Calu3 (cell line): ENCODE measurements around the gene VSTM2A. TPM values are rescaled to one million over a fixed set of nuclear protein-coding genes. Genes with fewer than 3 reads are reported as not detected.

Source experiments
- BruUV-seq: library from RNA; stranded (reverse); fragments of 400-500 nt; replicated peaks from 2 replicates; lab custom pipeline; 2021; lab: Mats Ljungman, UMichigan
- CTCF ChIA-PET: fragments of 300-600 bp; sonication (Branson Sonifier 250); formaldehyde crosslinking; loops from one replicate; lab custom pipeline; 2022; ENCODE audit warnings: antibody characterized with exemption; lab: Charles Lee
- DNase-seq: peaks from one replicate; pipeline ENCODE4 v3.0.0; 2022
- H3K27ac Mint-ChIP-seq: one replicate; pipeline ENCODE4 v1.8.0; 2022; ENCODE audit warnings: mixed read lengths; ENCODE audit not compliant: unreplicated experiment
- H3K27me3 Mint-ChIP-seq: one replicate; pipeline ENCODE4 v1.8.0; 2022; ENCODE audit warnings: mixed read lengths; ENCODE audit not compliant: unreplicated experiment
- H3K36me3 Mint-ChIP-seq: one replicate; pipeline ENCODE4 v1.8.0; 2022; ENCODE audit warnings: mild to moderate bottlenecking, moderate library complexity, mixed read lengths; ENCODE audit not compliant: insufficient read depth, unreplicated experiment
- H3K4me1 Mint-ChIP-seq: one replicate; pipeline ENCODE4 v1.8.0; 2022; ENCODE audit warnings: mild to moderate bottlenecking, low read depth, mixed read lengths; ENCODE audit not compliant: unreplicated experiment
- H3K4me3 Mint-ChIP-seq: one replicate; pipeline ENCODE4 v1.8.0; 2022; ENCODE audit warnings: mild to moderate bottlenecking, low read depth, moderate library complexity, mixed read lengths; ENCODE audit not compliant: unreplicated experiment
- H3K9me3 Mint-ChIP-seq: one replicate; pipeline ENCODE4 v1.8.0; 2022; ENCODE audit warnings: low read depth, mixed read lengths; ENCODE audit not compliant: unreplicated experiment
- intact Hi-C: fragments of 100-400 bp; cut with micrococcal nuclease; formaldehyde crosslinking; loops from one replicate; pipeline ENCODE4 v1.10.0; 2022; ENCODE audit not compliant: unreplicated experiment
- total RNA-seq: library from RNA; stranded (reverse); gene quantifications from 2 replicates; pipeline ENCODE4 v1.2.3, GENCODE V29; 2022
- TF ChIP-seq, protein P1 (sequence below): fragments of 200-600 bp; IDR thresholded peaks from one replicate; pipeline ENCODE4 v1.8.0; 2022; ENCODE audit warnings: antibody characterized with exemption; ENCODE audit not compliant: unreplicated experiment

Gene VSTM2A
- total RNA-seq, 1 experiment from 2014 or later: not detected

DNA sequence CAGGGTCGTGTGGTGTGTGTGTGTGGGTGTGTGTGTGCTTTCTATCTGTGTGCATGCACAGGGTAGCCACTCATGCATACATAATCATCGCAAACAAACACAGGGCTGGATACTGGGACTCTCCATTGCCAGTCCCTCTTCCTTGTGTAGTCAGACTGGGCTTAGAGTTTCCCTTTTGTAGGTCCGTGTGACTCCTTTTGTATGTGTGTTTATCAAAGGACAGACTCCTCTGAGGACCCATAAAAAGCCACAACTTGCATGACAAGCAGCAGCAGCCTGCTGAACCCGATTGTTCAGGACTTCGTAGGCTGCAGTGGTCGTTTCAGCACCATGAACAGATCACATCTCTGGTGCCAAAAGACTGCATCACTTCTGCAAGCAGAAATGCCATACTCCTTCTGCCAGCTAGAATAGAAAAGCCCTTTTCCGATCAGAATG, 895 bp downstream of the VSTM2A start:
- no peak overlapping the region for H3K4me3 Mint-ChIP-seq
- H3K27me3 Mint-ChIP-seq: peaks cover 88% of the 10 kb centered on the region
- TF ChIP-seq, protein P1, sequence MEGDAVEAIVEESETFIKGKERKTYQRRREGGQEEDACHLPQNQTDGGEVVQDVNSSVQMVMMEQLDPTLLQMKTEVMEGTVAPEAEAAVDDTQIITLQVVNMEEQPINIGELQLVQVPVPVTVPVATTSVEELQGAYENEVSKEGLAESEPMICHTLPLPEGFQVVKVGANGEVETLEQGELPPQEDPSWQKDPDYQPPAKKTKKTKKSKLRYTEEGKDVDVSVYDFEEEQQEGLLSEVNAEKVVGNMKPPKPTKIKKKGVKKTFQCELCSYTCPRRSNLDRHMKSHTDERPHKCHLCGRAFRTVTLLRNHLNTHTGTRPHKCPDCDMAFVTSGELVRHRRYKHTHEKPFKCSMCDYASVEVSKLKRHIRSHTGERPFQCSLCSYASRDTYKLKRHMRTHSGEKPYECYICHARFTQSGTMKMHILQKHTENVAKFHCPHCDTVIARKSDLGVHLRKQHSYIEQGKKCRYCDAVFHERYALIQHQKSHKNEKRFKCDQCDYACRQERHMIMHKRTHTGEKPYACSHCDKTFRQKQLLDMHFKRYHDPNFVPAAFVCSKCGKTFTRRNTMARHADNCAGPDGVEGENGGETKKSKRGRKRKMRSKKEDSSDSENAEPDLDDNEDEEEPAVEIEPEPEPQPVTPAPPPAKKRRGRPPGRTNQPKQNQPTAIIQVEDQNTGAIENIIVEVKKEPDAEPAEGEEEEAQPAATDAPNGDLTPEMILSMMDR: no peak
- no peak overlapping the region for H3K27ac Mint-ChIP-seq
- intact Hi-C loops: loop anchor here (5.0 kb wide), 1 partner anchor 214 kb away; the partner anchor contains the start of gene SEC61G
- DNase-seq: no peak
- no peaks in the 10 kb centered on the region for H3K4me1 Mint-ChIP-seq
- CTCF ChIA-PET: no interaction called here
- no TSS peak for BruUV-seq
- no peaks in the 10 kb centered on the region for H3K36me3 Mint-ChIP-seq
- no peaks in the 10 kb centered on the region for H3K9me3 Mint-ChIP-seq

DNA sequence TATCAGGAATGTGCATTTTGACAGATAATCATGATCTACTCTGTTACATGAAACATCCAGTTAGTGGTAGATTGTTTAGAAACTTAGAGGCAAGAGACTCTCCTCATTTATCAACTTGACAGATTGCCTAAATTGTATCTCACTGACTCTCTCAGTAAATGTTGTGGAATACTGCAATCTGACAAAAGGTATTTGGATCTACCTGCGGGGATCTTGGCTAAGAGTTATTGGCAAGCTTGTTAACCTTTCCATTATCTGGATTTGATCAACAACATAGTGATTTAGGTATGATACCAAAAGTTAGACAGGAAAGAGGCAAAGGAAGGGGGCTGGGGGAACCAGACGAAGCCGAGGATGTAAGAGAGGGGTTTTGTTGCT, 2.0 kb downstream of the VSTM2A start:
- Mint-ChIP-seq H3K4me1 (no peaks in the 10 kb centered on the region), H3K27ac (no peak overlapping the region), H3K36me3 (no peaks in the 10 kb centered on the region), H3K4me3 (no peak overlapping the region), H3K27me3 (peaks cover 86% of the 10 kb centered on the region), H3K9me3 (no peaks in the 10 kb centered on the region)
- intact Hi-C loops: loop anchor here (5.0 kb wide), 1 partner anchor 213 kb away; the partner anchor contains the start of gene SEC61G
- no peak for DNase-seq
- no TSS peak for BruUV-seq
- TF ChIP-seq, protein P1: no peak
- CTCF ChIA-PET: no interaction called here

DNA sequence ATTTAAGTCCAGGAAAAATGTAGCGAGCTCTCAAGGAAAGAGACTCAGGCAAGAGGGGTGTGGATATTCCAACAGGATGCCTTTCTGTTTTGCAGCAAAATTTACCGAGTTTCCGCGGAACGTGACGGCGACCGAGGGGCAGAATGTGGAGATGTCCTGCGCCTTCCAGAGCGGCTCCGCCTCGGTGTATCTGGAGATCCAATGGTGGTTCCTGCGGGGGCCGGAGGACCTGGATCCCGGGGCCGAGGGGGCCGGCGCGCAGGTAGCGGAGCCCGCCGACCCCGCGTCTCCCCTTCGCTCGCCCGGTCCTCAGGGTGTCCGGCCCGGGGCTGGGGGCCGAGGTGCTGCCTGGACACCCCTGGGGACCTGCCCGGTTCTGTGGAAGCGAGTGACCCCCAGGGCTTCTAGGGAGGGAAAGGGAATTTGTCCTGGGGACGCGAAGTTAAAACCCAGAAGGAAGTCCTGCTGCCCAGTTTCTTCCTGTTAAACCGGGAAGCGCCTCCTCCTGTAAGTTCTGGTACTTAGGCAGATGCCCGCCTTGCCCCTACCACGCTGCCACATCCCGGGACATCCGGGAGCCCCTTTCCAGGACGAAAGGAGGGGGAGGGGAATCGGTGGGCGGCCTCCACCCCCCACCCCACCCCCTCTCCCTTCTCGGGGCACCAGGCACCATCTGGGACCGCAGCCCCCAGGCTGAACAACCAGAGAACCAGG, 2.5 kb downstream of the VSTM2A start:
- H3K4me1 Mint-ChIP-seq: no peaks in the 10 kb centered on the region
- TF ChIP-seq, protein P1: no peak
- CTCF ChIA-PET: interaction anchor here (0.6 to 0.8 kb wide), 2 partner anchors 11 to 115 kb away, joined by 3 to 6 read pairs; no protein-coding TSS in a partner anchor
- H3K27ac Mint-ChIP-seq: no peak overlapping the region
- BruUV-seq: no TSS peak
- no peaks in the 10 kb centered on the region for H3K36me3 Mint-ChIP-seq
- peaks cover 80% of the 10 kb centered on the region for H3K27me3 Mint-ChIP-seq
- intact Hi-C loops: loop anchor here (5.0 kb wide), 1 partner anchor 213 kb away; the partner anchor contains the start of gene SEC61G
- DNase-seq: no peak
- no peaks in the 10 kb centered on the region for H3K9me3 Mint-ChIP-seq
- H3K4me3 Mint-ChIP-seq: no peak overlapping the region

DNA sequence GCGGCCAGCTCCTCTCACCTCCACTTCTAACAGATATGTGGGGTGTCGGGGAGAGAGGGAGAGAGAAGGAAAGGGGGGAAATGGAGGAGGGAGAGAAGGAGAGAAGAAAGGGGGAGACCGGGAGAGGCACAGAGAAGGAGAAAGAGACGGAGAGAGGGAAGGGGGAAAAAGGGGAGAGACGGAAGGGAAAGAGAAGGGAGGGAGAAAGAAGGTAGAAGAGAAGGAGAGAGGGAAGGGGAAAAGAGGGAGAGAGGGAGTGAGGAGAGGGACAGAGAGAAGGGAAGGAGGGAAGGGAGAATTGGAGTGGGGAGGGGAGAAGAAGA, 3.0 kb downstream of the VSTM2A start:
- no TSS peak for BruUV-seq
- TF ChIP-seq, protein P1: no peak
- Mint-ChIP-seq H3K27ac (no peak overlapping the region), H3K9me3 (no peaks in the 10 kb centered on the region), H3K4me1 (no peaks in the 10 kb centered on the region), H3K27me3 (peaks cover 75% of the 10 kb centered on the region), H3K36me3 (no peaks in the 10 kb centered on the region), H3K4me3 (peak overlapping the region; percentile 71)
- intact Hi-C loops: no loop called here
- CTCF ChIA-PET: interaction anchor here (0.6 to 0.8 kb wide), 2 partner anchors 11 to 115 kb away, joined by 3 to 6 read pairs; no protein-coding TSS in a partner anchor
- no peak for DNase-seq
